Body of pancreas (tissue), 4 donors: ENCODE results near the gene CDS1. TPM values are rescaled to one million over a fixed set of nuclear protein-coding genes. Genes with fewer than 3 reads are reported as not detected.
"Not testable (repeated sequence)": the region's sequence is repeated elsewhere in the genome, so short reads cannot be mapped to it uniquely, and the experiment has no call there.

Experiments used
- ATAC-seq: fragments of 150-250 bp; one replicate; pipeline ENCODE4 v1.9.1; 2016
- DNase-seq, 4 donors: peaks; one replicate each; pipeline ENCODE4 v3.0.0-alpha.2; 2019
- H3K27ac ChIP-seq, 4 donors: fragments of 200-600 bp; sonication (generic); 1 replicate in 3 of 4; 2 replicates in 1 of 4; pipeline versions ENCODE4 v1.5.1 to v1.6.1; 2016 to 2019; ENCODE audit warnings: mild to moderate bottlenecking in 1 of 4, mixed read lengths in 1 of 4, moderate library complexity in 1 of 4
- H3K27me3 ChIP-seq, 2 donors: fragments of 200-600 bp; sonication (generic); one replicate each; pipeline ENCODE4 v1.6.0; 2016; ENCODE audit warnings: mild to moderate bottlenecking in 1 of 2
- H3K36me3 ChIP-seq, 2 donors: fragments of 200-600 bp; sonication (generic); replicated peaks in 1 of 2; 2 replicates each; pipeline ENCODE4 v1.5.1; 2016; ENCODE audit warnings: low read depth in 2 of 2; ENCODE audit not compliant: insufficient read depth in 1 of 2
- H3K4me1 ChIP-seq: fragments of 200-600 bp; sonication (generic); one replicate; pipeline ENCODE4 v1.6.0; 2016
- H3K4me3 ChIP-seq, 2 donors: fragments of 200-600 bp; sonication (generic); 1 replicate in 1 of 2; 2 replicates in 1 of 2; pipeline ENCODE4 v1.5.1; 2016 to 2019
- H3K9me3 ChIP-seq, 3 donors: fragments of 200-600 bp; sonication (generic); 1 replicate in 2 of 3; 2 replicates in 1 of 3; pipeline ENCODE4 v1.5.1; 2016
- POLR2A ChIP-seq, 3 donors: fragments of 450-650 bp; IDR thresholded peaks; one replicate each; pipeline ENCODE4 v1.6.1; 2016; ENCODE audit warnings: antibody characterized with exemption in 3 of 3, mild to moderate bottlenecking in 2 of 3
- WGBS, 2 donors: methylation state at CpG; one replicate each; pipeline ENCODE4 v1.1.5; 2017; 5-methylcytosine and 5-hydroxymethylcytosine counted together
- intact Hi-C: fragments of 100-400 bp; cut with DNase I; formaldehyde crosslinking; loops from one replicate; pipeline ENCODE4 v1.15.1; 2023
- total RNA-seq, 2 donors: library from RNA; depleted of rRNA; stranded (reverse); fragments of >200 nt; gene quantifications; one replicate each; pipeline ENCODE4 v1.1.0, GENCODE V29; 2016
- TF ChIP-seq, protein P1 (sequence below), 7 experiments: fragments of 450-650 bp in 4 of 7; fragments of 200-600 bp in 3 of 7; sonication (generic) in 3 of 7; IDR thresholded peaks; one replicate each; pipeline ENCODE4 v1.5.1; 2016 to 2019; ENCODE audit warnings: antibody characterized with exemption in 7 of 7

The CDS1 gene
- total RNA-seq, 2 donors from 2014 or later: 5.2 to 5.9 TPM

DNA sequence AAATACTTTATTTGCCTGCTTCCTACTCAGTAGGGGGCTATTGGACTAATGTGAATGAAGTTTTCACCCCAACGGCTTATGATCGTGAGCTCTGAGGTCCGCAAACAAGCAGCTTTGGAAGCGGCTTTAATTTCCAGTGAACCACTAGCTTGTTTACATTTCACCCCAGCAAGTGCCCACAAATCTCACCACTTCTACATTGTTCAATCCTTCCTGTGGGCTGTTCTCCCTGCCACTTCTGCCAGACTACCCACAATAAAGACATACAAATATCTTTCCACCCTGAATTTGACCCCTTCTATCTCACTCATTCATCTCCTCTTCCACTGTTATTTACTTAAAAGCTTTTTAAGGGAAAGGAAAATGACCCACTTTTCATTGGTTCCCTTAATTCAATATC, 98.0 kb downstream of the CDS1 start:
- WGBS, 2 donors: 89 to 95% methylated on average over 4 of the region's 4 CpGs
- Histone ChIP-seq H3K4me3 (no peak overlapping the region), H3K9me3 (no peaks in the 10 kb centered on the region), H3K27me3 (no peaks in the 10 kb centered on the region), H3K36me3 (peaks cover 0 to 21% of the 10 kb centered on the region in 2 donors), H3K27ac (no peak overlapping the region), H3K4me1 (no peaks in the 10 kb centered on the region)
- ATAC-seq: no peak
- no peak for DNase-seq
- intact Hi-C loops: no loop called here
- TF ChIP-seq POLR2A (IDR thresholded peaks at IDR 0.05): no peak
- TF ChIP-seq, protein P1, sequence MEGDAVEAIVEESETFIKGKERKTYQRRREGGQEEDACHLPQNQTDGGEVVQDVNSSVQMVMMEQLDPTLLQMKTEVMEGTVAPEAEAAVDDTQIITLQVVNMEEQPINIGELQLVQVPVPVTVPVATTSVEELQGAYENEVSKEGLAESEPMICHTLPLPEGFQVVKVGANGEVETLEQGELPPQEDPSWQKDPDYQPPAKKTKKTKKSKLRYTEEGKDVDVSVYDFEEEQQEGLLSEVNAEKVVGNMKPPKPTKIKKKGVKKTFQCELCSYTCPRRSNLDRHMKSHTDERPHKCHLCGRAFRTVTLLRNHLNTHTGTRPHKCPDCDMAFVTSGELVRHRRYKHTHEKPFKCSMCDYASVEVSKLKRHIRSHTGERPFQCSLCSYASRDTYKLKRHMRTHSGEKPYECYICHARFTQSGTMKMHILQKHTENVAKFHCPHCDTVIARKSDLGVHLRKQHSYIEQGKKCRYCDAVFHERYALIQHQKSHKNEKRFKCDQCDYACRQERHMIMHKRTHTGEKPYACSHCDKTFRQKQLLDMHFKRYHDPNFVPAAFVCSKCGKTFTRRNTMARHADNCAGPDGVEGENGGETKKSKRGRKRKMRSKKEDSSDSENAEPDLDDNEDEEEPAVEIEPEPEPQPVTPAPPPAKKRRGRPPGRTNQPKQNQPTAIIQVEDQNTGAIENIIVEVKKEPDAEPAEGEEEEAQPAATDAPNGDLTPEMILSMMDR (IDR thresholded peaks at IDR 0.05): no peak

DNA sequence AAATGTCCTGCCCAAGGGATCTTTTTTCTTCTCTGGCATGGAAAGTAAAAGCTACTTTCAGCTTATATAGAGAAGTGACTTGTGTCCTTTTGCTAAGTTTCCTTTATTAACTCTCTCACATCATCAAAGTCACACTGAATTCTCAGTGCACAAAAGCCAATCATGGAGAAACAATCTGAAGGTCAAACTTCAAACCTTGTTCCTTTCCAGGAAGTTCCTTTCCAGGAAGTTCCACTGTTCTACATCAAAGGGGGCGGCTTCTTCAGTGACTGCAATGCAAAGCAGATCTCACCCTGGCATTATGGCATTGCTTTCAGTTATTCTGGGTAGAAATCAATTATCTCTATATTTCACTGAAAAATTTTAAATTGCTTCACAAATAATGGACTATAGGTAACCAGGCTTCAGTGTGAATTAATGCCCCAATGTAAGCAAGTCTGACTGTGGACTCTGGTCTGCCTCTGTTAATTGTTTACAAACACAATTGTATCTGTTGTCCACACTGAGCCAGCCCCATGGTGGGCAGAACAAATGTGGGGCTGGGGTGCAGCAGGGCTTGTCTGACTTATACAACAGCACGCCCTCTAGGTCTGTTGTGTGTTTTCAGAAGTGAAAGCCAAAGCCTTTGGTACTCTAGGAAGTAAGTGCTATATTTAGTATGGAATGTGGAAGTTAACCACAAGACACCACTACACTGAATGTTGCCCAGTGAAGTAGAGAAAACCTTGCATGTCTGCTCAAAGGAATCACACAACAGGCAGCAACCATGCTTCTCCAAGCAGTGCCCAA, 98.8 kb downstream of the CDS1 start:
- Histone ChIP-seq H3K9me3 (no peaks in the 10 kb centered on the region), H3K27me3 (no peaks in the 10 kb centered on the region), H3K4me3 (no peak overlapping the region), H3K36me3 (peaks cover 0 to 21% of the 10 kb centered on the region in 2 donors), H3K4me1 (no peaks in the 10 kb centered on the region), H3K27ac (no peak overlapping the region)
- ATAC-seq (no peak), DNase-seq (no peak)
- intact Hi-C loops: no loop called here
- 82 to 95% methylated on average over 2 of the region's 2 CpGs for WGBS, 2 donors
- TF ChIP-seq, protein P1 (IDR thresholded peaks at IDR 0.05): no peak
- TF ChIP-seq POLR2A (IDR thresholded peaks at IDR 0.05): no peak

GRCh38 chr4:84682661-84683060, 99.7 kb downstream of the CDS1 start:
- H3K4me1 ChIP-seq, H3K4me3 ChIP-seq, DNase-seq, intact Hi-C loops, H3K9me3 ChIP-seq, ATAC-seq, H3K27me3 ChIP-seq, H3K27ac ChIP-seq: not testable (repeated sequence)
- 73 to 85% methylated on average over 4 of the region's 4 CpGs for WGBS, 2 donors
- H3K36me3 ChIP-seq: peaks cover 0 to 16% of the 10 kb centered on the region in 2 donors

GRCh38 chr4:84683064-84683850, 100.3 kb downstream of the CDS1 start:
- H3K27me3 ChIP-seq: no peaks in the 10 kb centered on the region
- H3K27ac ChIP-seq: no peak overlapping the region
- no peak overlapping the region for H3K4me3 ChIP-seq
- 75 to 79% methylated on average over 7 of the region's 7 CpGs for WGBS, 2 donors
- no peaks in the 10 kb centered on the region for H3K9me3 ChIP-seq
- no peaks in the 10 kb centered on the region for H3K4me1 ChIP-seq
- intact Hi-C loops: no loop called here
- DNase-seq (no peak), ATAC-seq (no peak)
- H3K36me3 ChIP-seq: peaks cover 0 to 12% of the 10 kb centered on the region in 2 donors
- TF ChIP-seq, protein P1 (IDR thresholded peaks at IDR 0.05): no peak
- no peak for TF ChIP-seq POLR2A (IDR thresholded peaks at IDR 0.05)

- intact Hi-C loops: no loop called here
- H3K27ac ChIP-seq: no peak overlapping the region
- H3K36me3 ChIP-seq: peaks cover 0 to 12% of the 10 kb centered on the region in 2 donors
- WGBS, 2 donors: 82 to 99% methylated on average over 3 of the region's 3 CpGs
- no peaks in the 10 kb centered on the region for H3K4me1 ChIP-seq
- DNase-seq (no peak), ATAC-seq (no peak)
- TF ChIP-seq, protein P1 (IDR thresholded peaks at IDR 0.05): no peak
- TF ChIP-seq POLR2A (IDR thresholded peaks at IDR 0.05): no peak
- no peak overlapping the region for H3K4me3 ChIP-seq
- no peaks in the 10 kb centered on the region for H3K27me3 ChIP-seq
- H3K9me3 ChIP-seq: no peaks in the 10 kb centered on the region
These were observed 101.4 kb downstream of the CDS1 start for GRCh38 chr4:84684361-84684760.
